GM12878 (cell line): ENCODE results near the gene RAP2C. TPM values are rescaled to one million over a fixed set of nuclear protein-coding genes. Genes with fewer than 3 reads are reported as not detected.
A peak's percentile ranks its signal among the peaks of the same experiment; 100 is the strongest.

Experiments
- ATF7 ChIP-seq: fragments of 450-650 bp; IDR thresholded peaks from 2 replicates; pipeline ENCODE4 v1.6.1; 2016; ENCODE audit warnings: low read depth, mild to moderate bottlenecking
- BHLHE40 ChIP-seq, 2 experiments: fragments of 450-650 bp in 1 of 2; IDR thresholded peaks; 2 replicates each; pipeline ENCODE4 v1.6.1; 2011 to 2017; ENCODE audit warnings: low read depth in 2 of 2, borderline replicate concordance in 1 of 2, improper control_type of control experiment in 1 of 2, low read length in 1 of 2, mild to moderate bottlenecking in 1 of 2
- CBX5 ChIP-seq: sonication (generic); IDR thresholded peaks from 2 replicates; pipeline ENCODE4 v1.6.1; 2016; ENCODE audit warnings: low read depth, moderate library complexity, mild to moderate bottlenecking, inconsistent platforms
- CHD1 ChIP-seq: IDR thresholded peaks from 2 replicates; pipeline ENCODE4 v1.6.1; 2012; ENCODE audit warnings: low read depth, low read length, improper control_type of control experiment
- CHD4 ChIP-seq: fragments of 200-600 bp; sonication (generic); IDR thresholded peaks from 2 replicates; pipeline ENCODE4 v1.6.1; 2016; ENCODE audit warnings: mild to moderate bottlenecking
- CREB1 ChIP-seq: IDR thresholded peaks from 2 replicates; pipeline ENCODE4 v1.6.1; 2012; ENCODE audit warnings: low read depth, mild to moderate bottlenecking, inconsistent platforms
- CREM ChIP-seq: IDR thresholded peaks from 2 replicates; pipeline ENCODE4 v1.6.1; 2014; ENCODE audit warnings: antibody characterized with exemption, low read depth
- DPF2 ChIP-seq: fragments of 450-650 bp; IDR thresholded peaks from 2 replicates; pipeline ENCODE4 v1.6.1; 2017; ENCODE audit warnings: mild to moderate bottlenecking
- EED ChIP-seq: sonication (generic); IDR thresholded peaks from 2 replicates; pipeline ENCODE4 v1.6.1; 2016; ENCODE audit warnings: antibody characterized with exemption, low read depth
- GATAD2B ChIP-seq: fragments of 450-650 bp; conservative IDR thresholded peaks from 2 replicates; pipeline ENCODE4 v1.6.1; 2017; ENCODE audit warnings: low read depth, mild to moderate bottlenecking, moderate library complexity
- IKZF2 ChIP-seq, 2 experiments: fragments of 450-650 bp; IDR thresholded peaks; 2 replicates each; pipeline ENCODE4 v1.6.1; 2017; ENCODE audit warnings: mild to moderate bottlenecking in 2 of 2, moderate library complexity in 2 of 2
- IRF4 ChIP-seq: IDR thresholded peaks from 2 replicates; pipeline ENCODE4 v1.6.1; 2011; ENCODE audit warnings: low read depth, low read length
- JUND ChIP-seq: IDR thresholded peaks from 2 replicates; pipeline ENCODE4 v1.6.1; 2012; ENCODE audit warnings: low read depth, mild to moderate bottlenecking, low read length, improper control_type of control experiment, moderate library complexity
- MEF2B ChIP-seq: fragments of 450-650 bp; IDR thresholded peaks from 2 replicates; pipeline ENCODE4 v1.6.1; 2018; ENCODE audit warnings: mild to moderate bottlenecking, moderate library complexity; ENCODE audit not compliant: partially characterized antibody, poor library complexity, severe bottlenecking
- MTA3 ChIP-seq: IDR thresholded peaks from 2 replicates; pipeline ENCODE4 v1.6.1; 2012; ENCODE audit warnings: low read length, inconsistent platforms, borderline replicate concordance
- NFYA ChIP-seq: IDR thresholded peaks from 2 replicates; pipeline ENCODE4 v1.6.1; 2011; ENCODE audit warnings: low read depth, mild to moderate bottlenecking, low read length, improper control_type of control experiment, borderline replicate concordance
- RB1 ChIP-seq: fragments of 450-650 bp; formaldehyde crosslinking; IDR thresholded peaks from 2 replicates; pipeline ENCODE4 v1.6.1; 2017; ENCODE audit warnings: mild to moderate bottlenecking, borderline replicate concordance
- RBBP5 ChIP-seq: fragments of 200-600 bp; sonication (generic); conservative IDR thresholded peaks from 2 replicates; pipeline ENCODE4 v1.6.1; 2016
- RELA ChIP-seq: fragments of 450-650 bp; IDR thresholded peaks from 2 replicates; pipeline ENCODE4 v1.8.0; 2014; ENCODE audit warnings: borderline replicate concordance; ENCODE audit not compliant: partially characterized antibody
- SMARCA5 ChIP-seq: fragments of 450-650 bp; IDR thresholded peaks from 2 replicates; pipeline ENCODE4 v1.6.1; 2017; ENCODE audit warnings: mild to moderate bottlenecking
- SREBF1 ChIP-seq: IDR thresholded peaks from 2 replicates; pipeline ENCODE4 v1.6.1; 2012; ENCODE audit warnings: mild to moderate bottlenecking, low read length
- STAT3 ChIP-seq: IDR thresholded peaks from 2 replicates; pipeline ENCODE4 v1.6.1; 2011; ENCODE audit warnings: low read depth, low read length, improper control_type of control experiment
- TARDBP ChIP-seq: IDR thresholded peaks from 2 replicates; pipeline ENCODE4 v1.6.1; 2016; ENCODE audit warnings: borderline replicate concordance
- TBL1XR1 ChIP-seq: IDR thresholded peaks from 2 replicates; pipeline ENCODE4 v1.6.1; 2012; ENCODE audit warnings: low read depth, low read length, improper control_type of control experiment
- WRNIP1 ChIP-seq: IDR thresholded peaks from 2 replicates; pipeline ENCODE4 v1.6.1; 2011; ENCODE audit warnings: low read depth, low read length, improper control_type of control experiment, borderline replicate concordance
- ZBED1 ChIP-seq: IDR thresholded peaks from 2 replicates; pipeline ENCODE4 v1.6.1; 2016; ENCODE audit warnings: borderline replicate concordance
- ZNF207 ChIP-seq: fragments of 450-650 bp; IDR thresholded peaks from 2 replicates; pipeline ENCODE4 v1.6.1; 2014; ENCODE audit warnings: antibody characterized with exemption, mild to moderate bottlenecking, borderline replicate concordance
- ZNF622 ChIP-seq: fragments of 450-650 bp; IDR thresholded peaks from 2 replicates; pipeline ENCODE4 v1.6.1; 2017; ENCODE audit warnings: mild to moderate bottlenecking, inconsistent platforms
- polyA plus RNA-seq, 11 experiments: library from polyadenylated mRNA; depleted of rRNA in 4 of 11; unstranded in 6 of 11; stranded (reverse) in 5 of 11; fragments of >200 nt; fragmentation: Nextera tagmentation in 4 of 11; fragmentation: Illumina TruSeq in 1 of 11; extraction: Ambion mirVana in 4 of 11; extraction: Trizol in 1 of 11; gene quantifications; 1 replicate in 1 of 11; 2 replicates in 10 of 11; pipeline versions ENCODE4 v1.2.1 to v1.2.3, GENCODE V29; 2011 to 2016; ENCODE audit warnings: inconsistent platforms in 2 of 11, missing spikeins in 2 of 11, low read depth in 1 of 11
- total RNA-seq, 4 experiments: library from RNA; depleted of rRNA in 3 of 4; stranded (reverse); fragments of >200 nt in 3 of 4; fragmentation: Illumina TruSeq in 1 of 4; extraction: Trizol in 1 of 4; gene quantifications; 2 replicates each; pipeline versions ENCODE4 v1.2.1 to v1.2.3, GENCODE V29; 2013 to 2021
- TF ChIP-seq, protein P1 (sequence below): fragments of 450-650 bp; IDR thresholded peaks from 2 replicates; pipeline ENCODE4 v1.6.1; 2014; ENCODE audit warnings: mild to moderate bottlenecking
- TF ChIP-seq, protein P2 (sequence below): IDR thresholded peaks from 2 replicates; pipeline ENCODE4 v1.6.1; 2011; ENCODE audit warnings: mild to moderate bottlenecking, low read depth, low read length, moderate library complexity; ENCODE audit not compliant: insufficient replicate concordance
- TF ChIP-seq, protein P3 (sequence below): fragments of 450-650 bp; IDR thresholded peaks from 2 replicates; pipeline ENCODE4 v1.6.1; 2017; ENCODE audit warnings: borderline replicate concordance

Gene RAP2C
- total and polyA plus RNA-seq, 10 of the 15 experiments (the other 5 are each of a cell fraction or from before 2014, with no cell fraction given) = 17.1 to 32.1 (median 25.4) TPM

DNA sequence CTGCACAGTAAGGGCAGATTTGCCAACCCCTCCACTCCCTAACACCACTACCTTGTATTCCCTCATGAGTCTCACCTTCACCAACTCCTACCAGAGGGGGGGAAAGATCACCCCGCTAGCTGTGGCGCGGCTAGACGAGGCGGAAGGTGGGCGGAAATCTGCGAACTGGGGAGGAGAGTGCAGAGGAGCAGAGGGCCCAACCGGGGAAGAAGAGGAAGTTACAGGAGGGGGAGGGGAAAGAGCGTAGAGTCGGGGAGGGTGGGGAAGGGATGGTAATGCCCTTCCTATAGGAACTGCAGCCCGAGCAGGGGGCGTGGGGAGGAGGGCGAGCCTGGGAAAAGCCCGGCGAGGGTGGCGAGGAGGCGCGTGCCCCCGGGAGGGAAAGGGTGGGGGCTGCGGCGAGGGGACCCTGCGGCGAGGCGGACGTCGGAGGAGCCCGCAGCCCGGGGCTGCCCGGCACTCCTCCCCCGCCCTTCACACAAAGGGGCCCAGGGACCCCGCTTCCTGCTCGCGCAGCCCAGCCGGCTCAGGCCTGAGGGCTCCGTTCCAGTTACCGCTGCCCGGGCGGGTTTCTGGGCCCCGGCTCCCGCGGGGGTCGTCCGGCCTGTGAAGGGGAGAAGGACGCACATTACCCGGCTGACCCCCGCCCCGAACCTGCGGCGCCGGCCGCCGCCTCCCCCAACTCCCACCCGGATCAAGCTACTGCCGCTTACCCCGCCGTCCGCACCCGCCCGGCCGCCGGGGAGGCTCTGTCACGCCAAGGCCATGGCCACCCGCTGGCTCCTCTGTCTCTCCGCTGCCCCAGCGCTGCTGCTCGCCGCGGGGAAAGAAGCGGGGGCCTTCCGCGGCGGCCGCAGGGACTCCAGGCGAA, 1.8 kb downstream of the RAP2C start (continued):
- TF ChIP-seq CHD1 = no peak
- TF ChIP-seq ZNF207 = no peak
- TF ChIP-seq BHLHE40 (IDR thresholded peaks at IDR 0.05; ENCODE audit: borderline replicate concordance in 1 of 2, low read depth in 2 of 2, low read length in 1 of 2) = peak in 1 of 2 experiments; percentile 36; a peak in 1 of 4 replicates
- 0 out of 2 replicates have a peak, but pooled peaks have one; percentile 1 for TF ChIP-seq TARDBP
- peak; percentile 59; the same call in 1 of the 2 replicates for TF ChIP-seq CREB1
- TF ChIP-seq WRNIP1 = no peak
- TF ChIP-seq MTA3 = no peak
- TF ChIP-seq, protein P1, sequence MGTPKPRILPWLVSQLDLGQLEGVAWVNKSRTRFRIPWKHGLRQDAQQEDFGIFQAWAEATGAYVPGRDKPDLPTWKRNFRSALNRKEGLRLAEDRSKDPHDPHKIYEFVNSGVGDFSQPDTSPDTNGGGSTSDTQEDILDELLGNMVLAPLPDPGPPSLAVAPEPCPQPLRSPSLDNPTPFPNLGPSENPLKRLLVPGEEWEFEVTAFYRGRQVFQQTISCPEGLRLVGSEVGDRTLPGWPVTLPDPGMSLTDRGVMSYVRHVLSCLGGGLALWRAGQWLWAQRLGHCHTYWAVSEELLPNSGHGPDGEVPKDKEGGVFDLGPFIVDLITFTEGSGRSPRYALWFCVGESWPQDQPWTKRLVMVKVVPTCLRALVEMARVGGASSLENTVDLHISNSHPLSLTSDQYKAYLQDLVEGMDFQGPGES = no peak
- no peak for TF ChIP-seq SREBF1
- TF ChIP-seq MEF2B = peak; percentile 33
- TF ChIP-seq, protein P2, sequence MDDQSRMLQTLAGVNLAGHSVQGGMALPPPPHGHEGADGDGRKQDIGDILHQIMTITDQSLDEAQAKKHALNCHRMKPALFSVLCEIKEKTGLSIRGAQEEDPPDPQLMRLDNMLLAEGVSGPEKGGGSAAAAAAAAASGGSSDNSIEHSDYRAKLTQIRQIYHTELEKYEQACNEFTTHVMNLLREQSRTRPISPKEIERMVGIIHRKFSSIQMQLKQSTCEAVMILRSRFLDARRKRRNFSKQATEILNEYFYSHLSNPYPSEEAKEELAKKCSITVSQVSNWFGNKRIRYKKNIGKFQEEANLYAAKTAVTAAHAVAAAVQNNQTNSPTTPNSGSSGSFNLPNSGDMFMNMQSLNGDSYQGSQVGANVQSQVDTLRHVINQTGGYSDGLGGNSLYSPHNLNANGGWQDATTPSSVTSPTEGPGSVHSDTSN = no peak
- TF ChIP-seq ATF7 = peak; percentile 70
- TF ChIP-seq JUND = no peak
- TF ChIP-seq CHD4 = no peak
- no peak for TF ChIP-seq GATAD2B
- no peak for TF ChIP-seq RELA
- 0 out of 2 replicates have a peak, but pooled peaks have one; percentile 11 for TF ChIP-seq DPF2
- TF ChIP-seq STAT3 = no peak
- no peak for TF ChIP-seq NFYA
- TF ChIP-seq IKZF2 (IDR thresholded peaks at IDR 0.05) = peak in 1 of 2 experiments; percentile 62; a peak in 3 of 4 replicates
- TF ChIP-seq, protein P3, sequence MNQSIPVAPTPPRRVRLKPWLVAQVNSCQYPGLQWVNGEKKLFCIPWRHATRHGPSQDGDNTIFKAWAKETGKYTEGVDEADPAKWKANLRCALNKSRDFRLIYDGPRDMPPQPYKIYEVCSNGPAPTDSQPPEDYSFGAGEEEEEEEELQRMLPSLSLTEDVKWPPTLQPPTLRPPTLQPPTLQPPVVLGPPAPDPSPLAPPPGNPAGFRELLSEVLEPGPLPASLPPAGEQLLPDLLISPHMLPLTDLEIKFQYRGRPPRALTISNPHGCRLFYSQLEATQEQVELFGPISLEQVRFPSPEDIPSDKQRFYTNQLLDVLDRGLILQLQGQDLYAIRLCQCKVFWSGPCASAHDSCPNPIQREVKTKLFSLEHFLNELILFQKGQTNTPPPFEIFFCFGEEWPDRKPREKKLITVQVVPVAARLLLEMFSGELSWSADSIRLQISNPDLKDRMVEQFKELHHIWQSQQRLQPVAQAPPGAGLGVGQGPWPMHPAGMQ = no peak
- TF ChIP-seq RBBP5 = no peak
- TF ChIP-seq CBX5 = no peak
- no peak for TF ChIP-seq TBL1XR1
- TF ChIP-seq CREM = no peak
- no peak for TF ChIP-seq ZNF622
- TF ChIP-seq RB1 = no peak
- TF ChIP-seq IRF4 = no peak
- TF ChIP-seq ZBED1 = no peak
- TF ChIP-seq EED = peak; percentile 31; the same call in 1 of the 2 replicates
- no peak for TF ChIP-seq SMARCA5
